Erythroblast (primary cell): ENCODE measurements around the gene ZNF600.
"Not testable (repeated sequence)": the region's sequence is repeated elsewhere in the genome, so short reads cannot be mapped to it uniquely, and the experiment has no call there.

Experiments used
- GATA1 ChIP-seq: IDR thresholded peaks from 2 replicates; pipeline ENCODE4 v1.6.1; 2011; ENCODE audit warnings: low read depth, mild to moderate bottlenecking, control low read depth, low read length, moderate library complexity
- POLR2A ChIP-seq: IDR thresholded peaks from 2 replicates; pipeline ENCODE4 v1.6.1; 2011; ENCODE audit warnings: mild to moderate bottlenecking, low read length

DNA sequence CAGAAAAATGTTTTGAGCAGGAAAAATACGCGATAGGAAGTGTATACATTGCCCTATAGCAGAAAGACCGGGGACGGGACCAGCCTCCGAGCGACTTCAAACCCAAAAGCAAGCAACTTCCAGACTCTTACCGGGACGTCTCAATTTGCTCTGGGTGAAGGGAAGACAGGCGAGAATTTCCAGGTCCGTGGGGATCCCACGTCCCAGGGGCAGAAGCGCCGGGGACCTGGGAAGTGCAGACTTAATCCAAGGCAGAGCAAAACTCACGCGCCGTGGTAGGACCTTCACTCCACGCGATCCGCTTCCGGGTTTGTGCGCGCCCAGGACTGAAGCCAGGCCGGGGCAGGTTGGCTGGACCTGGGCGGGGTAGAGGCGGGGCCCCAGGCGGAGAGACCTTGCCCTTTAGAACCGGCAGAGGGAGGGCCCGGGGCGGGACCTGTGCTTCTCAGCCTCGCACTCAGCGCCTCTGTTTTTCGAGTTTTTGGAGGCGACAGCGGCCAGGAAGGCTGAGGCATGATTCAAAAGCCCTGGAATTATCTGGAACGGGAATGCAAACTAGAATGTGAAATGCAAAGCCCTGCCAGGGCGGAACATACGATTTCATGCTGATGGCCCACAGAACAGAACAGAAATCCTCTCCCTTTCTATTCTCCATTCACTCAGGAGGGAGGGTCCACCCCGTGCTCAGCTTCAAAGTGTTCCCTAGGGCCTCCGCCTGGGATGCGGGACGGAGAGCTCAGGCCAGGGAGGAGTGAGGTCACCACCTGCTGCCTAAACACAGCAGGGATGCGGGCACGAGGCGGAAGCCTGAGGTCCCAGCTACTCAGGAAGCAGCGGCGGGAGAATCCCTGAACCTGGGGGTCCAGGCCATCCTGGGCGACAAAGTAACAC, at the start of gene ZNF600:
- TF ChIP-seq POLR2A, result peak; percentile 40
- not testable (repeated sequence) for TF ChIP-seq GATA1
